ENCODE results near the gene CPEB3. TPM values are rescaled to one million over a fixed set of nuclear protein-coding genes. Genes with fewer than 3 reads are reported as not detected.

The CPEB3 gene
- total RNA-seq, 1 experiment from 2014 or later = 1.0 TPM

DNA sequence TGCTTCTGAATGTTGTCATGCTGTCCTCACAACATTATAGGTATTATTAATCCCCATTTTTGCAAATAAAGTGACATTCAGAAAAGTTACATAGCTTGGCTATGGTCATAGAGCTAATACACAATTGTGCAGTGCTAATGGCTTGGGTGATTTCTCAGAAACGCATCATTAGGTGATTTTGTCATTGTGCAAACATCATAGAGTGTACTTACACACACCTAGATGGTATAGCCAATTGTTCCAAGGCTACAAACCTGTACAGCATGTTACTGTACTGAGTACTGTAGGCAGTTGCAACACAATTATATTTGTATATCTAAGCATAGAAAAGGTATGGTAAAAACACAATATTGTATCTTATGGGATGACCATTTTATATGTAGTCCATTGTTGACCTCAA, 276.3 kb downstream of the CPEB3 start:
- WGBS (ENCODE audit: extremely low coverage, insufficient read length, low lambda C conversion rate) = no CpG with 5 or more reads among the region's 1 CpG
- H3K4me1 Mint-ChIP-seq = no peaks in the 10 kb centered on the region

More for the DNA sequence above, 276.3 kb downstream of the CPEB3 start:
- Mint-ChIP-seq H3K27ac (no peak overlapping the region), H3K9me3 (no peaks in the 10 kb centered on the region), H3K4me3 (no peak overlapping the region), H3K27me3 (ENCODE audit: low read depth) (no peaks in the 10 kb centered on the region), H3K36me3 (ENCODE audit: insufficient read depth in 1 of 3, low read depth in 3 of 3) (peaks cover 27 to 77% (median 66%) of the 10 kb centered on the region in 3 experiments)
- no peak overlapping the region for H4K91ac ChIP-seq (ENCODE audit: insufficient read length, low read depth, low read length)
- no peak overlapping the region for H2AK5ac ChIP-seq (ENCODE audit: insufficient read length, low read length)
- no peak overlapping the region for H2BK15ac ChIP-seq (ENCODE audit: low read depth, low read length)
- H3K4me1 ChIP-seq (ENCODE audit: insufficient read depth, low read length) = no peaks in the 10 kb centered on the region
- no peaks in the 10 kb centered on the region for H3K79me2 ChIP-seq (ENCODE audit: insufficient read depth, low read length)
- H3K23me2 ChIP-seq (ENCODE audit: insufficient read length, low read depth, low read length, poor library complexity, severe bottlenecking) = no peaks in the 10 kb centered on the region
- H3K23ac ChIP-seq (ENCODE audit: insufficient read length, low read depth, low read length) = no peak overlapping the region
- no peak overlapping the region for H2BK5ac ChIP-seq (ENCODE audit: insufficient read length, low read length)
- no peak overlapping the region for H4K5ac ChIP-seq (ENCODE audit: insufficient read length, low read depth, low read length)
- no peak overlapping the region for H3K4me2 ChIP-seq (ENCODE audit: insufficient read depth, insufficient read length, low read length)
- no peak overlapping the region for H2BK12ac ChIP-seq (ENCODE audit: insufficient read length, low read depth, low read length)
- H3T11ph ChIP-seq (ENCODE audit: low read length) = no peak overlapping the region
- H3K4ac ChIP-seq (ENCODE audit: low read depth, low read length) = no peak overlapping the region
- no peak overlapping the region for H2BK120ac ChIP-seq (ENCODE audit: low read depth, low read length, poor library complexity, severe bottlenecking)
- no peak overlapping the region for H2BK20ac ChIP-seq (ENCODE audit: low read depth, low read length, poor library complexity, severe bottlenecking)
- H3K18ac ChIP-seq (ENCODE audit: insufficient read length, low read depth, low read length) = no peak overlapping the region
- H4K8ac ChIP-seq (replicated peaks; ENCODE audit: insufficient read length, low read depth, low read length) = no peak overlapping the region
- H4K20me1 ChIP-seq (ENCODE audit: control insufficient read depth, insufficient read depth, insufficient read length) = no peaks in the 10 kb centered on the region
- no peak for DNase-seq
- TF ChIP-seq, protein P1, sequence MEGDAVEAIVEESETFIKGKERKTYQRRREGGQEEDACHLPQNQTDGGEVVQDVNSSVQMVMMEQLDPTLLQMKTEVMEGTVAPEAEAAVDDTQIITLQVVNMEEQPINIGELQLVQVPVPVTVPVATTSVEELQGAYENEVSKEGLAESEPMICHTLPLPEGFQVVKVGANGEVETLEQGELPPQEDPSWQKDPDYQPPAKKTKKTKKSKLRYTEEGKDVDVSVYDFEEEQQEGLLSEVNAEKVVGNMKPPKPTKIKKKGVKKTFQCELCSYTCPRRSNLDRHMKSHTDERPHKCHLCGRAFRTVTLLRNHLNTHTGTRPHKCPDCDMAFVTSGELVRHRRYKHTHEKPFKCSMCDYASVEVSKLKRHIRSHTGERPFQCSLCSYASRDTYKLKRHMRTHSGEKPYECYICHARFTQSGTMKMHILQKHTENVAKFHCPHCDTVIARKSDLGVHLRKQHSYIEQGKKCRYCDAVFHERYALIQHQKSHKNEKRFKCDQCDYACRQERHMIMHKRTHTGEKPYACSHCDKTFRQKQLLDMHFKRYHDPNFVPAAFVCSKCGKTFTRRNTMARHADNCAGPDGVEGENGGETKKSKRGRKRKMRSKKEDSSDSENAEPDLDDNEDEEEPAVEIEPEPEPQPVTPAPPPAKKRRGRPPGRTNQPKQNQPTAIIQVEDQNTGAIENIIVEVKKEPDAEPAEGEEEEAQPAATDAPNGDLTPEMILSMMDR (conservative IDR thresholded peaks at IDR 0.05) = no peak
- no peaks in the 10 kb centered on the region for H3K9me3 ChIP-seq (ENCODE audit: control insufficient read depth, low read depth, low read length)
- H3K14ac ChIP-seq (ENCODE audit: insufficient read depth, low read length) = no peak overlapping the region
- no peak overlapping the region for H2AFZ ChIP-seq (ENCODE audit: low read length)
- H3K56ac ChIP-seq (ENCODE audit: insufficient read length, low read depth, low read length) = no peak overlapping the region
- H3K9ac ChIP-seq (ENCODE audit: extremely low read depth, insufficient read length, low read length) = no peak overlapping the region
- H3K27me3 ChIP-seq (ENCODE audit: insufficient read depth, low read length) = no peaks in the 10 kb centered on the region
- H3K79me1 ChIP-seq (ENCODE audit: insufficient read depth, low read depth, low read length, poor library complexity, severe bottlenecking) = no peaks in the 10 kb centered on the region
- H3K27ac ChIP-seq (ENCODE audit: insufficient read length, low read depth, low read length) = no peak overlapping the region
